GM06990 (cell line): ENCODE results near the gene GUSB.
"Not testable (repeated sequence)": the region's sequence is repeated elsewhere in the genome, so short reads cannot be mapped to it uniquely, and the experiment has no call there.

Experiments
- DNase-seq: peaks from one replicate; pipeline ENCODE4 v3.0.0-alpha.2; 2011; ENCODE audit not compliant: insufficient read length; ENCODE audit errors: extremely low read depth
- H3K27me3 ChIP-seq: replicated peaks from 2 replicates; pipeline ENCODE4 v1.6.0; 2011; ENCODE audit warnings: low read length; ENCODE audit not compliant: control insufficient read depth, insufficient read depth
- H3K36me3 ChIP-seq: 2 replicates; pipeline ENCODE4 v1.5.1; 2011; ENCODE audit warnings: low read length; ENCODE audit not compliant: control insufficient read depth, insufficient read depth
- H3K4me3 ChIP-seq: replicated peaks from 2 replicates; pipeline ENCODE4 v1.5.1; 2011; ENCODE audit warnings: low read depth, mild to moderate bottlenecking, control low read depth, low read length
- CTCF ChIP-seq: IDR thresholded peaks from 2 replicates; pipeline ENCODE4 v1.5.1; 2011; ENCODE audit warnings: low read length, control low read depth, mild to moderate bottlenecking, inconsistent platforms; ENCODE audit not compliant: insufficient read depth, poor library complexity, severe bottlenecking

The GUSB gene

GRCh38 chr7:65967361-65968155 is 14.5 kb downstream of the GUSB start:
- TF ChIP-seq CTCF, result no peak
- no peak for DNase-seq
- no peak overlapping the region for H3K4me3 ChIP-seq
- peaks cover 34% of the 10 kb centered on the region for H3K36me3 ChIP-seq
- no peaks in the 10 kb centered on the region for H3K27me3 ChIP-seq

- no peak for TF ChIP-seq CTCF
- no peaks in the 10 kb centered on the region for H3K27me3 ChIP-seq
- H3K4me3 ChIP-seq, result no peak overlapping the region
- DNase-seq, result no peak
- H3K36me3 ChIP-seq, result peaks cover 35% of the 10 kb centered on the region
Measured at GRCh38 chr7:65966146-65966545, 15.9 kb downstream of the GUSB start.

DNA sequence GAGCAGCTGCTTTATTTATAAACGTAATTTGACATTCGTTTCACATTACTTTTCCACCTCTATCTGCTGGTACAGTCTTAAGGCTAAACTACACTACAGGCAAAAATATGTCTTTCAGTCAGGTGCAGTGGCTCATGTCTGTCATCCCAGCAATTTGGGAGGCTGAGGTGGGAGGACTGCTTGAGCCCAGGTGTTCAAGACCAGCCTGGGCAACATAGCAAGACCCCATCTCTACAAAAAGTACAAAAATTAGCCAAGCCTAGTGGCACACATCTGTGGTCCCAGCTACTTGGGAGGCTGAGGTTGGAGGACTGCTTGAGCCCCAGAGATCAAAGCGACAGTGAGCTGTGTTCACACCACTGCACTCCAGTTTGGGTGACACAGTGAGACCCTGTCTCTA is 17.3 kb downstream of the GUSB start:
- not testable (repeated sequence) for H3K4me3 ChIP-seq, DNase-seq, H3K27me3 ChIP-seq
- peaks cover 45% of the 10 kb centered on the region for H3K36me3 ChIP-seq

GRCh38 chr7:65962033-65962432 is 20.0 kb downstream of the GUSB start:
- H3K4me3 ChIP-seq, result no peak overlapping the region
- TF ChIP-seq CTCF, result no peak
- no peak for DNase-seq
- H3K27me3 ChIP-seq, result no peaks in the 10 kb centered on the region
- peaks cover 33% of the 10 kb centered on the region for H3K36me3 ChIP-seq

DNA sequence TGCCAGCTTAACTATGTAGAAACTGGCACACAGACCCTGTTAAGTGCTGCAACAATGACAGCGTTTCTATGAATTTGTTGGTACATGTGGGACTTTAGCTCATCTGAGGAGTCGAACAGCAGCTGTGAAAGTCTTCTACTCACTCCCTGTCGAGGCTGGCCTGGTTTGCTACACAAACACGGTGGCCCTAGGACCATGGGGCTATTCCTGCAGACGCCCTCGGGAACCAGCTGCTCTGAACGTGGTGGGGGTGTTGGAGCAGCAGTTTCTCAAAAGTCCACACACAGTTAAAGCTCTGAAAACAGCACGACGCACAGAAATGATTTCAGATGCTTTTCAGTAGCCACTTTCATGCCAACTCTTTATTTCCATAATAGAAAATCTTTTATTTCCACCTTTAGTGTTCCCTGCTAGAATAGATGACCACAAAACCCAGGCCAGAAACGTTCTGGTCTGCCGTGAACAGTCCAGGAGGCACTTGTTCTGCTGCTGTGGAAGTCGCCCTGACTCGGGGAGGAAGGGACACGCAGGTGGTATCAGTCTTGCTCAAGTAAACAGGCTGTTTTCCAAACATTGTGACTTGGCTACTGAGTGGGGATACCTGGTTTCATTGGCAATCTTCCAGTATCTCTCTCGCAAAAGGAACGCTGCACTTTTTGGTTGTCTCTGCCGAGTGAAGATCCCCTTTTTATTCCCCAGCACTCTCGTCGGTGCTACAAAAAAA is 21.5 kb downstream of the GUSB start:
- Histone ChIP-seq H3K27me3 (no peaks in the 10 kb centered on the region), H3K4me3 (no peak overlapping the region), H3K36me3 (peaks cover 31% of the 10 kb centered on the region)
- no peak for DNase-seq
- TF ChIP-seq CTCF, result no peak

- peaks cover 16% of the 10 kb centered on the region for H3K36me3 ChIP-seq
- no peak for TF ChIP-seq CTCF
- H3K27me3 ChIP-seq, result no peaks in the 10 kb centered on the region
- no peak for DNase-seq
- H3K4me3 ChIP-seq, result no peak overlapping the region
Measured at GRCh38 chr7:65955718-65956117, 26.3 kb downstream of the GUSB start.
